HG03469 (cell line): ENCODE measurements around the gene VCP.

Source experiments
- ATAC-seq: cut with Tn5 transposase; IDR thresholded peaks from one replicate; pipeline ENCODE4 v1.9.1; 2021; ENCODE audit warnings: mild to moderate bottlenecking, moderate library complexity, moderate number of reproducible peaks; ENCODE audit not compliant: unreplicated experiment

The VCP gene

GRCh38 chr9:35072461-35073278, at the start of gene VCP:
Gene VCP (minus strand): TSS chr9:35072625. CDS start chr9:35072353, 272 bp downstream.
- peak; percentile 72 for ATAC-seq

GRCh38 chr9:35116898-35117551, 44.6 kb upstream of the VCP start:
- peak; percentile 44 for ATAC-seq

DNA sequence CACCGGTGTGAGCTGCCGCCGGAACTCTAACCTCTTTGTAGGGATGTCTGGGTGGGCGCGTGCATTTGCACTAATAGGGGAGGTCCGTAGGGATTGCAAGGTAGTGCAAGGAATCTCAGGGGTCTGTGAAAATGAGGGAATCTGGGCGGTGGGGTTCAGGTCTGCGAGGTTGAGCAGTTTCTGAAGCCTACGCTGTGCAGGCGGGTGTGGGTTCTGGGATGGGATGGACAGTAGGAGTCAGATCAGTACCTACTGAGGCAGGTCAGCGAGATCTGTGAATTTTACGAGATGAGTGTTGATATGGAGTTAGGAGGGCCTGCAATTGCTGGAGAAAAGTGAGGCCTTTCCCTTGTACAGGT, 44.1 kb upstream of the VCP start:
- ATAC-seq, result no peak

- ATAC-seq, result peak; percentile 36
These were observed 43.5 kb upstream of the VCP start, which contains the start of gene ATOSB for GRCh38 chr9:35115680-35116538. Gene ATOSB (minus strand): TSS chr9:35115862. CDS start chr9:35108274, 7,588 bp downstream.

GRCh38 chr9:35114840-35115628, 42.6 kb upstream of the VCP start:
- ATAC-seq, result no peak

GRCh38 chr9:35114113-35114839, 41.9 kb upstream of the VCP start:
- no peak for ATAC-seq

GRCh38 chr9:35112257-35113020, 40.0 kb upstream of the VCP start:
- no peak for ATAC-seq

GRCh38 chr9:35111001-35111933, 38.8 kb upstream of the VCP start:
- ATAC-seq, result peak; percentile 48

- no peak for ATAC-seq
These were observed 37.9 kb upstream of the VCP start for GRCh38 chr9:35110327-35110761.

GRCh38 chr9:35108946-35109575, 36.6 kb upstream of the VCP start:
- no peak for ATAC-seq

DNA sequence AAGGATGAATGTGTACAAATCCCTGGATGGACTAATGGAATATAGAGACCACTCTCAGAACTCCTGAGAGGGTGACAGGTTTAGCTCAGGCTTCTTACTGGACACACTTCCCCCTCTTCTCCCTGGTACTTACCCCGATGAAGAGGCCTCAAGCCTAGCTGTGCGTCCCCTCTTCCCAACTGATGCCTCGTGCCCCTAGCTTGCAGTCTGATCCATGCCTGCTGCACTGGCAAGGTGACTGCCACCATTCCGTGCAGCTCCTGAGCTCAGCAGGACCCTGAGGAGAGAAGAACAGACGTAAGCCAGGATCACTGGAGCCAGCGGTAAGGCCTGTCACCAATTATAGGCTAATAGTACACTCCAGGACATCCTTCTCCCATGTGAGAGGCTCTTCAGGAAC, 36.0 kb upstream of the VCP start:
- ATAC-seq, result no peak

GRCh38 chr9:35107297-35108290, 35.2 kb upstream of the VCP start:
- no peak for ATAC-seq

DNA sequence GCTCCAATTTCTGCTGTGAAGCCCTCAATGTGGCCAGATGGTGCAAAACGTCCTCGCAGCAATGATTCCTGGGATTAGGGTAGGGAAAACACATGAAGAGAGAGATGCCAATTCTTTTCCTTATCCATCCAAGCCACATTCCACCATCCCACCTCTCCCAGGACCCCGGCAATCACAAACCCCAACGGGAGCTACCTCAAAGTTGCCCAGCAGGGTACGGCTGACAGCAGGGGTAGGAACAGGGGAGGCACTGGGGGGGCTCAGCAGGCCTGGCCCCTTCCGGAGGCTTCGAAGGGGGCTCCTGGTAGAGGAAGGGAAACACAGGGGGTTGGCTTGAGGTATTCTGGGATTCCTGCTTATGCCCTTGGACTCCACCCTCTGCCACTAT, 33.9 kb upstream of the VCP start:
- ATAC-seq, result no peak

DNA sequence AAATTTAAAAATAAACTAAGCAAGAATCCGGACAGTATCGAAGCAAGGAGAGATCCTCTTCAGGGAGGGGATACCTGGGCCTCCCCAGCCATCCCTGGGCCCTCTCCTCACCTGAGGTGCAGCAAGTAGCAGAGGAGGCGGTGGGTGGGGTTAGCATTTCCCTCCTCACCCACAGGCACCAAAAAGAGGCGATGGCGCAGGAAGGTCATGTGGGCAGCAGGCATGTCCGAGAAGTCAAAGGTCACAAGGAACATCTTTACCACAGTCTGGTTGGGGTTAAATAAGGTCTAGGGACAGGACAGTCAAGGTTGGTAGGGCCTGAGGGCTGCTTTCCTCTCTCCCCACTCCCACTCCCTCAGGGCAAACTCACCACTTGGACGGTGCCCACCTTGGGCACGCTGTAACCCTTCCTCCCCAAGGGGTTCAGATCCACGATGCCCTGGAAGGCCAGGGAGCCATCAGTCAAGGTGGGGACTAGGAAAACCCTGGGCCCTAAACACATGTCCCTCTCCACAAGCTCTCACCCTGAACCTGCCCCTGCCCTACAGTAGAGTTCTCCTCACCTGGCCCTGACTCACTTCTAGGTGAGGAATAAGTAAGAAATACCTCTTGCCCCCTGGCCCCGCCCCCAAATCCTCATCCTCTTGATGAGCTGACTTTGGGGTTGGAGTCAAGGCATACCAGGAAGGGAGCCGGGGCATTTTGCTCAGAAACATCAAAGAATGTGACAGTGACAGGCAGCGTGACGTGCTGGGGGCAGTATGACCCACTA, 33.3 kb upstream of the VCP start:
- no peak for ATAC-seq

- no peak for ATAC-seq
These were observed 32.7 kb upstream of the VCP start for GRCh38 chr9:35105126-35105525.

DNA sequence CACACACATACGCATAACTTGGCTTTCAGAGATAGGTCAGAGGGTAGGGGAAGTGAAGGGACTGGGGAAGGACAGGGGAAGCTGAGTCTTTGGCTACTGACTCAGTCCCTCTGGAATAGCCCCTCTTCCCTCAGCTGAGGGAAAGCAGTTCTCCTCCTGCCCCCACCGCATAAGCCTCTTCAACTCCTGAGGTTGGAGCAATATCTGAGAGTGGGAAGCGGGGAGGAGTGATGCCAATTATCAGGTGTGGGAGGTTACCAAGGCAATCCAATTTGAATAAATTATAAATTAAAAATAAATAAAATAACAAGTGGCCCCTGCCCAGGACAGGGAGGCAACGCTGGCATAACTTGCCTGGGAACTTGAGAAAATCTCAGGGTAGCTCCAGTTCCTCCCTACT, 32.2 kb upstream of the VCP start:
- no peak for ATAC-seq
